Head of caudate nucleus (tissue), 42 donors: ENCODE results near the gene TMEM203.

Experiments used
- DNase-seq, 42 donors: peaks; one replicate each; pipeline versions ENCODE4 v3.0.0 to v3.0.0-alpha.2; 2020 to 2021; ENCODE audit warnings: mixed read lengths in 7 of 42
- intact Hi-C: fragments of 100-400 bp; cut with DNase I; formaldehyde crosslinking; loops from one replicate; pipeline ENCODE4 v1.15.0; 2022

The TMEM203 gene, protein sequence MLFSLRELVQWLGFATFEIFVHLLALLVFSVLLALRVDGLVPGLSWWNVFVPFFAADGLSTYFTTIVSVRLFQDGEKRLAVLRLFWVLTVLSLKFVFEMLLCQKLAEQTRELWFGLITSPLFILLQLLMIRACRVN

DNA sequence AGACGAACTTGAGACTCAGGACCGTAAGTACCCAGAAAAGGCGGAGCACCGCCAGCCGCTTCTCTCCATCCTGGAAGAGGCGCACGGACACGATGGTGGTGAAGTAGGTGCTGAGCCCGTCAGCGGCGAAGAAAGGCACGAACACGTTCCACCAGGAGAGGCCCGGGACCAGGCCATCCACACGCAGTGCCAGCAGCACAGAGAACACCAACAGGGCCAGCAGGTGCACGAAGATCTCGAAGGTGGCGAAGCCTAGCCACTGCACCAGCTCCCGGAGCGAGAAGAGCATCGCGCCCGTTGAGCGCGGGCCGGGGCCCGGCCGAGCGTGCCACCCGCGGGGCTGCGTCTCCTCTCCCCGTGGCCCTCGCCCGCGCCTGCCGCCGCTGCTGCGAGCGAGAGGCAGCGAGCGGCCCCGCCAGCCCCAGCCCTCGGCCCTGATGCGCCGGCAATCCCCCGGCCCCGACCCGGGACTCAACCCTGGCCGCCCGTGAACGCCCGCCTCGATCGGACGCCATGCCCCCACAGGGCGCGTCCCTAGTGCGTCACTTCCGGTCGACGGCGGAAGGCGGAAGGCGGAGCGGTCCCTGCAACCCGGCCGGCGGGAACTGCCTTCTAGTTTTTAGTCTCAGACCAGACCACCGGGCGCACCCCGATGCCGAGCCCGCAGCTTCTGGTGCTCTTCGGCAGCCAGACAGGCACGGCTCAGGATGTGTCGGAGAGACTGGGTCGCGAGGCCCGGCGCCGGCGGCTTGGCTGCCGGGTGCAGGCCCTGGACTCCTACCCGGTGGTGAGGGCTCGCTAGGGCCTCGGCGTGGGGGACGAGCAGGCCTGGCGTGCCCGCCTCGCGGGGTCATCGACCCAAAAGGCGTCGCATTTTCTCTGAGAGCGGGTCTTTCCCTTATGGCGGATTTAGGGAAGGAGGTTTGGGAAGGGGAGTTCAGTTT is at the start of gene TMEM203, which contains the start of gene NDOR1:
TMEM203 (minus strand) TSS at position 523 of the 944 bp plus-strand sequence; CDS start at position 289, 234 bp downstream.
NDOR1 (plus strand) TSS at position 575 of the 944 bp plus-strand sequence; CDS start at position 653, 78 bp downstream.
- intact Hi-C loops, result no loop called here
- peak; percentile 88 to 100 (median 98) for DNase-seq

DNA sequence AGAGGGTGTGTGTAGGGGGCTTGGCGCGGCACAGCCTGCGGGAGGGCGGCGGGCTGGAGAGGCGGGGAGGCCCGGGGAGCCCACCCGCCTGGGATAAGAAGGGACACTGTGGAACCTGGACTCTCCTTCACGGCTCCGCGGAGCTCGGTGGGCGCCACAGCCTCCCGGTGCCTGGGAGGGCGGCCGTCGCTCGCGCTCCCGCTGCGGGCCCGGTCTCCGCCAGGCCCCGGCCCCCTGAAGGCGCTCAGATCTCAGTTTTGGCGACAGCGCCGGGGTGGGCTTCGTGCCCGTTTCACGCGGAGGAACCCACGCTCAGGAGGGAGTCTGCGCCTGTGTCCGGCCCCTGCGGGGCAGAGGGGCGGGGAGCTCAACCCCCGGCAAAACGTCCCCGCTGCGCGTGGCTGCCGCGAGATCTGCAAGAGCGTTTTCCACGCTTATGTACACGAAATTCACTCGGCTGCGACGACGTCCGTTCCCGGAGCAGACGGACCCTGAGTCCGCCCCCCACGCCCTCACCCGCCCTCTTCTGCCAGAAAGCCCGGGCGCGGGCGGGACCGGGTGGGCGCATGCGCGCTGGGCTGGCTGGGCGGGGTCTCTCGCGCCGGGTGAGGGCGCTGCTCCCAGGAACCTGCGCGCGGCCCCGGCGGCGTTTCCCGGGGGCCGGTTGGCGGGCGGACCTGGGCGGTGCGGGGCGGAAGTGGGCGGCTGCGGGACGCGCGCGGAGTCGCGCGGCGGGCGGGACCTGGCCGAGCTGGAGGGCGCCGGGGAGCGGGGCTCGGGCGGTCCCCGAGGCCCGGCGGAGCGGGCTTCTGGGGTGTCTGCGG is 49.4 kb upstream of the TMEM203 start, which contains the start of gene NELFB:
NELFB (plus strand) TSS at position 704 of the 824 bp plus-strand sequence.
- intact Hi-C loops, result loop anchor here (2.0 kb wide), 1 partner anchor 14 kb away; the partner anchor contains the start of gene TUBB4B
- DNase-seq, result peak; percentile 74 to 99 (median 96)

DNA sequence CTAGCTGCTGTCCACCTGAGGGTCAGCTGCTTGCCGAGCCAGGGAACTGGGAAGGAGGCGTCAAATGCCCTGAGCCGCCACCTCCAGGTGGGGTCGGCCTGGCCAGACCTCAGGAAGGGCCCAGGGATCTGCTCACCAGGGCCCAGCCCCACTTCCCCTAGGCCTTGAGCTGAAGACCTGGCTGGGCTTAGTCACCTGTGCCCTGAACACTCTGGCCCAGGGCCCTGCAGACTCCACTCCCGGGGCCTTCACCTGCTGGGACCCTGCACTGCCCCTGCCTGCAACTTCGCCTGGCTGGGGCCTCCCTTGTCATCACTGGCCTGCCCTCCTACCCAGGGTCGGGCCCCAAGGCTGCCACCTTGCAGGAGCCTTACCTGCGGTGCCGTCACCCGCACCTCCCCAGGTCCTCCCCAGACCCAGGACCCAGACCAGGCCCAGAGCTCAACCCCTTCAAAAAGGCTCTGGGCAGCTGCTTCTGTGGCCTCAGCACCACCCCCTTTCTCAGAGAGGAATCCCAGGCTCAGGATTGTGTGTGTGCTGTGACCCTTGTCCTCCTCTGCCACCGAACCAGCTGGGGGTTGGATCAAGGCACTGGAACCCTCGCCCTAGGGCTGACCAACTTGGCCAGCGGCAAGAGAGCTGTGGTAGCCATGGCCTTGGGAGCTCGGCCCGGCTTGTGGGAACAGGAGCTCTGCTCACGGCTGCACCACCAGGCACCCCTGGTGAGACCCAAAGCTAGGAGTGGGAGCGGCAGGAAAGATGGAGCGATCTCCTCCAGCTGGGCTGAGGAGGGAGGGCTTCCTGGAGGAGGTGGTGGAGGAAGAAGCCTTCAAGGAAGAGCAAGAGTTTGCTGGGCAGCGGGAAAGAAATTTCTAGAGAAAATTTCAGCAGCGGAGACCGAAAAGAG is 48.5 kb upstream of the TMEM203 start:
- DNase-seq, result peak in 2 of 42 donors; percentile 5 to 17
- intact Hi-C loops, result loop anchor here (2.0 kb wide), 1 partner anchor 13 kb away; the partner anchor contains the start of gene TUBB4B

DNA sequence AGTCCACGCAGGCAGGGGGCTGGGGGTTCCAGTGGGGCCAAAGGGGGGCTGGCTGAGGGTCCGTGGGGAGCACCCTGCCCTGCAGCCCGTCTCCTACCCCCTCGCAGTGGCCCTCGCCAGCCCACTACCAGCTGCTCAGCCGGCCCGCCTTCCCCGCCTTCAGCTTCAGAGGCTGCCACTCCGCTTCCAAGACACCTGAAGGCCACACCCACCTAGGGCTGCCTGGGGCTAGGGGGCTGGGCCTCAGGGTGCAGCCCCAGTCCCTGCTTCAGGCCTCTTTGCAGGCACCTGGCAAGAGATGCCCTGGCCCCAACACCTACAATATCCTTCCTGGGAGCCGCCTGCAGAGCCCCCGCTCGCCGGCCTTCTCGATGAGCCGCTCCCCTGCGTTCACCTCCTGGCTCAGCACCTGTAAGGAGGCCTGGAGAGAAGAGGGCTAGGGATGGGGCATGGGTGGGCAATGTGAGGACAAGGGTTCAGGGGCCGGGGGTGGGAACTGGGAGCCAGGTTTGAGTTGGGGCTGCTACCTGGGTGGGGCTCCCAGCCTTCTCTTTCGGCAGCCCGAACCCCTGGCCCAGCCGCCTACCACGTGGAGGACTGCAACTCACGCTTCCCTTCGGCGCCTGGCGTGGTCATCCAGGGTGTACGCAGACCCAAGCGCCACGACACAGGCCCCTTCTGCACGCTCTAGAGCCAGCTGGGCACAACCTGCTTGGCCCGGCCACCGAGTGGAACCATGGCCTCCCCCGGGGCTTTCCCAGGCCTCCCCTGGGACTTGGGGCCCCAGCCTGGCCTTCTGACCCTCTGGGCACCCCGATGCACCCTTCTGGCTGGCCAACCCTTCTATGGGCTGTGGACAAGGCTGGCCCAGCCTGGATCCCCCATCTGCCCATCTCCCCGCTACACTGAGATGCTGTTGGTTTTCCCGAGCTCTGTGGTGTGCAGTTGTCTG is 47.4 kb upstream of the TMEM203 start:
- intact Hi-C loops, result no loop called here
- DNase-seq, result no peak

DNA sequence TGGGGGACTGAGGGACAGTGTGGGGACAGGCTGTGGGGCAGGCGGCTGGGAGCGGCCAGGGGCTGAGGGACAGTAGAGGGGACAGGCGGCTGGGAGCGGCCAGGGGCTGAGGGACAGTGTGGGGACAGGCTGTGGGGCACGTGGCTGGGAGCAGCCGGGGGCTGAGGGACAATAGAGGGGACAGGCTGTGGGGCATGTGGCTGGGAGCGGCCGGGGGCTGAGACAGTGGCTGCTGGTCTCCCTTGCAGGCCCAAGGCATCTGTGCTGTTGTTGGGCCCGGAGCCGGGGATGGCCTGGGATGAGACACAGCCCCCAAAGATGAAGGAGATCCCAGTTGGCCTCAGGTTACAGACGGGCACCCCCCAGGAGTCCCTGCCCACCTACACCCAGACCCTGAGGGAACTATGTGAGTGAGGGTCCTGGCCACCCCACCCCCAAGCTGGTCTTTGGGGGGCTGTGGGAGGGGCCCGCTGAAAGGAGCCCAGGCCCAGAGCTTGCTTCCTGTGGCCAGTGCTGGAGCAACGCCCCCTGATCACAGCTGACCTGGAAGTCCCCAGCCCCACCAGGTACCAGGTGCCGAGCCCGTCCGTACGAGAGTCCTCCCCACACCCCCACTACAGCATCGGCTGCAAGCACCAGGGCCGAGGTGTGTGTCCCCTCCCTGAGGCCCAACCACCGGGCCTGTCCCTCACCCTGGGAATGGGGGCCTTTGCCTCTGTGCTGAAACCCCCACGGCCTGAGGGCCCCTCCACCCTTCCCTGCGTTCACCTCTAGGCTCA is 46.2 kb upstream of the TMEM203 start:
- intact Hi-C loops, result no loop called here
- DNase-seq, result no peak

DNA sequence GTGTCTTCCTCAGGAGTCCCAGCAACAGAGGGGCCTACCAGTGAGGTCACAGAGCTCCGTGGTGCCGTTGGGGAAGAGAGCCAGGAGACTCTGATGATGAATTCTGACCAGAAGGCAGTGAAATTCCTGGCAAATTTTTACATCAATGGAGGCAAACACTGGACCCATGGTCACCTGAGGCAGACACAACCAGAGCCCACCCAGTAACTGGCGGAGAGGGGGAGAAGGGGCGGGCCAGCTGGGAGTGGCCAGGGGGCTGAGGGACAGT is 45.7 kb upstream of the TMEM203 start, which contains the start of gene STPG3:
STPG3 (plus strand) TSS at position 93 of the 268 bp plus-strand sequence; CDS start at position 94, 1 bp downstream.
- intact Hi-C loops, result no loop called here
- no peak for DNase-seq

DNA sequence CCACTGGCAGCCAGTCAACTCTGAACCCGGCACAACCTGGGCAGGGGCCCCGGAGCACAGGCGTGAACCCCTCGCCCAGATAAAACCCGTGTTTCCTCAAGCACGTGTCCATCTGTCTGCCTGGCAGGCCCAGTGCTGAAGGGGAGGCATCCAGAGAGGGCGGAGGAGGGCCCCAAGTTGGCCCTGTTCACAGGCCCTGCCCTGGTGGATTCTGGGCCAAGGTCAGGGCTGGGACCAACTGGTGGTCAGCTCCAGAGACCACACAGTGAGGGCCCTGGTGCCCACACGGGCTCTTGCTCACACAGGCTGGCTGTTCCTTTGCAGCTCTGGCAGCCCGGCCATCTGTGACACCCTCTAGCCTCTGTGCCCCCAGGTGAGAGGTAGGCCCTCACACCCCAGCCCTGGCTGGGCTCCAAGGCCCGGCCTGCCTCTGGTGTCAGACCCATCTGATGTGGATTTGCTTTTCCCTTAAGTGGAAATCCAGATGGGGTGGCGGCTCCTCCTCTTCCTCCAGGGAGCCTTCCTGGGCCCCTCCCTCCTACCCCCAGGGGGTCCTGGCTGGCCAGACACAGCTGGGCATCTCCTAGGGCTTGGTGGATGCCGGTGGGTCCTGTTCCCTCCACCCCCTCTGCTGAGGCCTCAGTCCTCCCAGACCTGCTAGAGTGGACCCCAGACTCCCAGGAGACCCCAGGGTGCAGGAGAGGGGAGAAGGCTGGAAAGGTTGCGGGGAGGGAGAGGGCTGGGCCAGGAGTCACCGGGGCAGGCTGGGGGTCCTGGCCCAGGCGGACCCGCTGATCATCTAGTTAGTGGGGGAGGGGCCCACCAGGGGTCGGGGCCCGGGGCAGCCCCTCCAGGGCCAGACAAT is 45.1 kb upstream of the TMEM203 start:
- no peak for DNase-seq
- intact Hi-C loops, result no loop called here

DNA sequence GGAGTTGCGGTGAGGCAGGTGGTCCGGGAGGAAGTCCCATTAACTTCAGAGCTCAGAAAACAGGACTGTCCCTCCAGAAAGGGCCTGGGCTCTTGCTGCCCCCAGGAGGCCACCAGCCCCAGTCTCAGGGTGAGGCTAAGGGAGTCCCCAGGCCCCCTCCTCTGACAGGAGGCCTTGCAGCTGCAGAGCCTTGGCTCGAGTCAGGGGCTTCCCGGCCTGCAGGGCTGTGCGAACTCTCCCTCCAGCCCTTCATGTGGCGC is 42.4 kb upstream of the TMEM203 start:
- intact Hi-C loops, result no loop called here
- DNase-seq, result no peak

DNA sequence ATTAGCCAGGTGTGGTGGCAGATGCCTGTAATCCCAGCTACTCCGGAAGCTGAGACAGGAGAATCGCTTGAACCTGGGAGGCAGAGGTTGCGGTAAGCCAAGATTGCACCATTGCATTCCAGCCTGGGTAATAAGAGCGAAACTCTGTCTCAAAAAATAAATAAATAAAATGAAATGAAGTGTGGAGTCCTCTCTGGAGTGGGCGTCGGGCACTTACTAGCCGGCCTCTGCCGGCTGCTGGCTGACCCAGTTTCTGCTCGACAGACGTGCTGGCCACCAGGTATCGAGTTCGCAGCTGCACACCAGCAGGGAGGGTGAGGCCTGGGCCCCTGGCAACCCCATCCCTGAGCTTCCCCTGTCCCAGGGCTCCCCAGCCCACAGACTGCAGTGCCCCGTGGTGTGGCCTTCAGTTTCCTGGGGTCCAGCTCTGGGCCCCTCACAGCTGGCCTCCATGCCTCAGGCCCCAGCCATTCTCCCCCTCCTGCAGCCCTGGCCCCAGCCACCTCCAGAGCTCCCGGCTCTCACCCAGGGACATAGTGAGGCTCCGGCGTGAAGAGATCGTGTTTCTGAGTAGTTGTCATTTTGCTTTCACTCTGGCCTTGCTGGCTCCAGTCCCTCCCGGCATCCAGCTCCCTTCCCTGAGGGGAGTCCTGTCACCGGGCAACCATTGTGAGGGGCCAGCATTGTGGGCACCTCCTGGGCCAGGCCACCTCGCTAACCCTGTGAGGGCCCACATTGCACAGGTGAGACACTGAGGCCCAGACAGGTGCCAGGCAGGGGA is 41.9 kb upstream of the TMEM203 start:
- intact Hi-C loops, result no loop called here
- no peak for DNase-seq

DNA sequence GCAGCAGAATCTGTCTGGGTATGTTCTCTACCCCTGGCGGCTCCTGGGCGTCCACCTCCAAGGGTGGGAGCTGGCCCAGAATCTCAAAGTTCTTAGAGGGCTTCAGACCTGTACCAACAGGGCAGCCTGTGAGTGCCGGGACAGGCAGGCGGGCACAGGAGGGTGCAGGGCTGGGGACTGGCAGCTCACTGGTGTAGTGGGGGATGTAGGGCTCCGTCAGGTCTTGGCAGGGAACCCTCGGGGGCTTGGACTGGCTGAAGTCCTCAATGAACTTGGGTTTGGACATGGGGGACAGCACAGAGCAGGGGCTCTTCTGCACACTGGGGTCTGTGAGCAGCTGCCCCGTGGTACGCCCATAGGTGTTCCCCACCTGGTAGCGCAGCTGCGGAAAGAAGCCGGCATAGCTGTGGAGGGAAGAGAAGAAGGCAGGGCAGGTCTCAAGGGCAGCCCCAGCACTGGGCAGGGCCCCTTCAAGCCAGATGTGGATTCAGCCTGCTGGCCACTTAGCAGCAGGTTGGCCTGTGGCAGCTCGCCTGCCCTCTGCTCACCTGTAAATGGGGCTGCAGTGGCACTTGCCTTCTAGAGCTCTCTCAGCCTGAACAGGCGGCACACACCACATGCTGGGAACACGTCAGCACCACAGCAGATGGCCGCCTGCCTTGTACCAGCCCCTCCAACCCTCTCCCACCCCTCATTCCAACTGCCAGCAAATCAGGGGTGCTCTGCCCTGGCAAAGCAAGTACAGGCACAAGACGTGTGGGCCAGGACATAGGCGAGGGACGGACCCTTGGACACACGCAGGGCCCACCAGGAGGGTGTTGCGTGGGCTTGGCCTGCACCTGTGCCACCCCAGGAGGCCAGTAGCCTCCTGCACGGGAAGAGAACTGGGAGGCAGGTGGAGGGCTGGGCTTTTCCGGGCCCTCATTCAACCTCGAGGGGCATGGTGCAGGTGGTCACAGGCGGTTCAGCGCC is 40.3 kb upstream of the TMEM203 start:
- intact Hi-C loops, result no loop called here
- DNase-seq, result no peak

DNA sequence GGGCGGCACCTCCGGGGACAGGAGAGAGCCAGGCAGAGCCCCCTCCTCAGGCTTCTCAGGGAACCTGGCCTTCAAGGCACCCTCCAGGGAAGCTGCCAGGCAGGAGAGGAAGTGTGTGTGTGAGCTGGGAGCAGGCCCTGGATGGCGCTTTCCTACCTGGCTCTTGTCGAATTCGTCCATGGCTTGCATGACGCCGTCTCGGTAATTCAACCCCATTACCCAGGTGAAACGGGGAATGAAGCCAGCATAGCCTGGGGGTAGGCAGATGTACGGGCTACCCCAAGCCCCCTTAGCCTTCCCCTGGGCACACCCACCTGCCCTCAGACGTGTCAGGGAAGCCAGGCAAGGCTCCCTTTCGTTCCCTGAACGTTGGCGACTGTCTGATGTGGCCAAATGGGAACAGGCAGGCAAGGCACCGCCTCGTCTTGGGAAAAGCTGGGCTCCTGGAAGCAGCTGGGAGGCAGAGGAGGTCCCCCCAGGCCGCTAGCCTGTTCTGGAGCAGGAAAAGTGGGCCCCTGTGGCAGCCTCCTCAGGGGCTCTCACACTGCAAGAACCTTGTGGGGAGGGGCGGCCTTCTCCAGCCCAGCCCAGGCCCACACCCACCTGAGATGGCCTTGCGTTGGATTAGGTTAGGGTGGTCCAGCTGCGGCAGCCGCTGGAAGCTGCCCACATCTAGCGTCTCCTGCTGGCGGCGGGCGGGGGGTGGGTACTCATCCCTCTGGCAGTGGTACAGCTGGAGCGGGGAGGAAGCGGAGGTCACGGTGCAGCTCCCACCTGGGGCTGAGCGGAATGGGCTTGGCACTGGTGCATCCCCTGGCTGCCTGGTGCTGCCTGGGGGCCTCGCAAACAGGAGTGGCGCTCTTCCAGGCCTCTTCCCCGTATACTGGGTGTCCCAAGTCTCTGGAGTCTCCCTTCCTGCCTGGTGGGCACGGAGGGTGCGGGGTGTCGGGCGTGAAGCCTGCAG is 39.3 kb upstream of the TMEM203 start:
- intact Hi-C loops, result no loop called here
- DNase-seq, result no peak

DNA sequence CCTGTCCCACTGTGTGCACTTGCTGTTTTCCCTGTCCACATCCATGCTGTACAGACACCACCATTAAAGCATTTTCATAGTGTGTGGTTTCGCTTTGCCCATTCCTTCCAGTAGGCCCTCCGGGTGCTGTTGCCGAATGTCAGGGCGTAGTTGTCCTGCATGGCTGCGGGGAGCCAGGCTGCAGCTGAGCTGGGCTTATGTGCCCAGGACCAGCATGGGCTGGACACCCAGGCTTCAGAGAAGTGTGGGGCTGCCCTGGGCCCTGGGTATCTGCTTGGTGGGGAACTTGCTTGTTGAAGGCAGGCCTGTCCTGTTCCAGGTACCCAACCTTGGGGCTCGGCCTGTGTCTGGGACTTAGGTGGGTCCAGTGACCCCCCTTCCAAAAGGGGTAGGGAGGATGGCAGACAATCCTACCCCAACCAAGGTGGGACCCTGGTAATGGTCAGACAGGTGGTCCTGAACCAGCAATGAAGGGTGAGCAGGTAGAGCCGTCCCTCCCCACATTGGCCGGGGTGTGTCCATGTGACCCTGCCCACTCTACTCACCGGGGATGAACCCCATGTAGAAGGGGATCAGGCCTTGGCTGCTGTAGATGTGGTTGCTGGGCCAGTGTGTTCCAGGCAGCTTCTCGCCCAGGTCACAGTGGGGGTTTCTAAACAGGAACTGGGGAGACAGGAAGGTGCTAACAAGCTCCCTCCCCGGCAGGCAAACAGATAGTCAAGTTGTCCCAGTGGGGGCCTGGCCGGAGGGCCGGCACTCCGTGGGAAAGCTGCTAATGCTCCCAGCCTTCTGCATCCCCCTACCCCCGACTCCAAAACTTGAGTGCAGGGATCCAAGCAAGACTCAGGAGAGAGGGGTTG is 38.4 kb upstream of the TMEM203 start:
- intact Hi-C loops, result no loop called here
- DNase-seq, result no peak
